Measurements from ENCODE around the gene ARHGEF18. TPM values are rescaled to one million over a fixed set of nuclear protein-coding genes. Genes with fewer than 3 reads are reported as not detected.

Gene ARHGEF18
- total and polyA plus RNA-seq, 2 of the 13 experiments (the other 11 are each of a cell fraction or from before 2014, with no cell fraction given) = 4.2 to 17.5 TPM

- TF ChIP-seq, protein P1, sequence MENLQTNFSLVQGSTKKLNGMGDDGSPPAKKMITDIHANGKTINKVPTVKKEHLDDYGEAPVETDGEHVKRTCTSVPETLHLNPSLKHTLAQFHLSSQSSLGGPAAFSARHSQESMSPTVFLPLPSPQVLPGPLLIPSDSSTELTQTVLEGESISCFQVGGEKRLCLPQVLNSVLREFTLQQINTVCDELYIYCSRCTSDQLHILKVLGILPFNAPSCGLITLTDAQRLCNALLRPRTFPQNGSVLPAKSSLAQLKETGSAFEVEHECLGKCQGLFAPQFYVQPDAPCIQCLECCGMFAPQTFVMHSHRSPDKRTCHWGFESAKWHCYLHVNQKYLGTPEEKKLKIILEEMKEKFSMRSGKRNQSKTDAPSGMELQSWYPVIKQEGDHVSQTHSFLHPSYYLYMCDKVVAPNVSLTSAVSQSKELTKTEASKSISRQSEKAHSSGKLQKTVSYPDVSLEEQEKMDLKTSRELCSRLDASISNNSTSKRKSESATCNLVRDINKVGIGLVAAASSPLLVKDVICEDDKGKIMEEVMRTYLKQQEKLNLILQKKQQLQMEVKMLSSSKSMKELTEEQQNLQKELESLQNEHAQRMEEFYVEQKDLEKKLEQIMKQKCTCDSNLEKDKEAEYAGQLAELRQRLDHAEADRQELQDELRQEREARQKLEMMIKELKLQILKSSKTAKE (CRISPR knock-in tag; IDR thresholded peaks at IDR 0.05; ENCODE audit: borderline replicate concordance) = no peak
- no peak for TF ChIP-seq ZNF552 (CRISPR knock-in tag; IDR thresholded peaks at IDR 0.05; ENCODE audit: borderline replicate concordance)
- peak; percentile 27; the same call in 1 of the 2 replicates for TF ChIP-seq DZIP1 (CRISPR knock-in tag; IDR thresholded peaks at IDR 0.05)
- TF ChIP-seq, protein P2, sequence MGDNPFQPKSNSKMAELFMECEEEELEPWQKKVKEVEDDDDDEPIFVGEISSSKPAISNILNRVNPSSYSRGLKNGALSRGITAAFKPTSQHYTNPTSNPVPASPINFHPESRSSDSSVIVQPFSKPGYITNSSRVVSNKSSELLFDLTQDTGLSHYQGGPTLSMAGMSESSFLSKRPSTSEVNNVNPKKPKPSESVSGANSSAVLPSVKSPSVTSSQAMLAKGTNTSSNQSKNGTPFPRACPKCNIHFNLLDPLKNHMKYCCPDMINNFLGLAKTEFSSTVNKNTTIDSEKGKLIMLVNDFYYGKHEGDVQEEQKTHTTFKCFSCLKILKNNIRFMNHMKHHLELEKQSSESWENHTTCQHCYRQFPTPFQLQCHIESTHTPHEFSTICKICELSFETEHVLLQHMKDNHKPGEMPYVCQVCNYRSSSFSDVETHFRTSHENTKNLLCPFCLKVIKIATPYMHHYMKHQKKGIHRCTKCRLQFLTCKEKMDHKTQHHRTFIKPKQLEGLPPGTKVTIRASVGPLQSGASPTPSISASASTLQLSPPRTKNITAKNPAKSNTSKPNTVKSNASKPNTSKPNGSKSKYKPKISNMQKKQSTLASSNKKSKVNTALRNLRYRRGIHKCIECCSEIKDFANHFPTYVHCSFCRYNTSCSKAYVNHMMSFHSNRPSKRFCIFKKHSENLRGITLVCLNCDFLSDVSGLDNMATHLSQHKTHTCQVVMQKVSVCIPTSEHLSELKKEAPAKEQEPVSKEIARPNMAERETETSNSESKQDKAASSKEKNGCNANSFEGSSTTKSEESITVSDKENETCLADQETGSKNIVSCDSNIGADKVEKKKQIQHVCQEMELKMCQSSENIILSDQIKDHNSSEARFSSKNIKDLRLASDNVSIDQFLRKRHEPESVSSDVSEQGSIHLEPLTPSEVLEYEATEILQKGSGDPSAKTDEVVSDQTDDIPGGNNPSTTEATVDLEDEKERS (CRISPR knock-in tag; IDR thresholded peaks at IDR 0.05) = no peak
- TF ChIP-seq KAT7 (CRISPR knock-in tag; IDR thresholded peaks at IDR 0.05; ENCODE audit: borderline replicate concordance) = no peak
- no peak for TF ChIP-seq FOXA1 (IDR thresholded peaks at IDR 0.05)
- TF ChIP-seq FOXA1 (CRISPR knock-in tag; IDR thresholded peaks at IDR 0.05) = no peak
- TF ChIP-seq ZNF264 (CRISPR knock-in tag; IDR thresholded peaks at IDR 0.05) = no peak
- TF ChIP-seq NFKBIZ (CRISPR knock-in tag; IDR thresholded peaks at IDR 0.05) = no peak
- TF ChIP-seq, protein P3, sequence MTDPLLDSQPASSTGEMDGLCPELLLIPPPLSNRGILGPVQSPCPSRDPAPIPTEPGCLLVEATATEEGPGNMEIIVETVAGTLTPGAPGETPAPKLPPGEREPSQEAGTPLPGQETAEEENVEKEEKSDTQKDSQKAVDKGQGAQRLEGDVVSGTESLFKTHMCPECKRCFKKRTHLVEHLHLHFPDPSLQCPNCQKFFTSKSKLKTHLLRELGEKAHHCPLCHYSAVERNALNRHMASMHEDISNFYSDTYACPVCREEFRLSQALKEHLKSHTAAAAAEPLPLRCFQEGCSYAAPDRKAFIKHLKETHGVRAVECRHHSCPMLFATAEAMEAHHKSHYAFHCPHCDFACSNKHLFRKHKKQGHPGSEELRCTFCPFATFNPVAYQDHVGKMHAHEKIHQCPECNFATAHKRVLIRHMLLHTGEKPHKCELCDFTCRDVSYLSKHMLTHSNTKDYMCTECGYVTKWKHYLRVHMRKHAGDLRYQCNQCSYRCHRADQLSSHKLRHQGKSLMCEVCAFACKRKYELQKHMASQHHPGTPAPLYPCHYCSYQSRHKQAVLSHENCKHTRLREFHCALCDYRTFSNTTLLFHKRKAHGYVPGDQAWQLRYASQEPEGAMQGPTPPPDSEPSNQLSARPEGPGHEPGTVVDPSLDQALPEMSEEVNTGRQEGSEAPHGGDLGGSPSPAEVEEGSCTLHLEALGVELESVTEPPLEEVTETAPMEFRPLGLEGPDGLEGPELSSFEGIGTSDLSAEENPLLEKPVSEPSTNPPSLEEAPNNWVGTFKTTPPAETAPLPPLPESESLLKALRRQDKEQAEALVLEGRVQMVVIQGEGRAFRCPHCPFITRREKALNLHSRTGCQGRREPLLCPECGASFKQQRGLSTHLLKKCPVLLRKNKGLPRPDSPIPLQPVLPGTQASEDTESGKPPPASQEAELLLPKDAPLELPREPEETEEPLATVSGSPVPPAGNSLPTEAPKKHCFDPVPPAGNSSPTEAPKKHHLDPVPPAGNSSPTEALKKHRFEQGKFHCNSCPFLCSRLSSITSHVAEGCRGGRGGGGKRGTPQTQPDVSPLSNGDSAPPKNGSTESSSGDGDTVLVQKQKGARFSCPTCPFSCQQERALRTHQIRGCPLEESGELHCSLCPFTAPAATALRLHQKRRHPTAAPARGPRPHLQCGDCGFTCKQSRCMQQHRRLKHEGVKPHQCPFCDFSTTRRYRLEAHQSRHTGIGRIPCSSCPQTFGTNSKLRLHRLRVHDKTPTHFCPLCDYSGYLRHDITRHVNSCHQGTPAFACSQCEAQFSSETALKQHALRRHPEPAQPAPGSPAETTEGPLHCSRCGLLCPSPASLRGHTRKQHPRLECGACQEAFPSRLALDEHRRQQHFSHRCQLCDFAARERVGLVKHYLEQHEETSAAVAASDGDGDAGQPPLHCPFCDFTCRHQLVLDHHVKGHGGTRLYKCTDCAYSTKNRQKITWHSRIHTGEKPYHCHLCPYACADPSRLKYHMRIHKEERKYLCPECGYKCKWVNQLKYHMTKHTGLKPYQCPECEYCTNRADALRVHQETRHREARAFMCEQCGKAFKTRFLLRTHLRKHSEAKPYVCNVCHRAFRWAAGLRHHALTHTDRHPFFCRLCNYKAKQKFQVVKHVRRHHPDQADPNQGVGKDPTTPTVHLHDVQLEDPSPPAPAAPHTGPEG (CRISPR knock-in tag; IDR thresholded peaks at IDR 0.05) = no peak
- no peak for TF ChIP-seq ZNF121 (CRISPR knock-in tag; IDR thresholded peaks at IDR 0.05)
- TF ChIP-seq, protein P4, sequence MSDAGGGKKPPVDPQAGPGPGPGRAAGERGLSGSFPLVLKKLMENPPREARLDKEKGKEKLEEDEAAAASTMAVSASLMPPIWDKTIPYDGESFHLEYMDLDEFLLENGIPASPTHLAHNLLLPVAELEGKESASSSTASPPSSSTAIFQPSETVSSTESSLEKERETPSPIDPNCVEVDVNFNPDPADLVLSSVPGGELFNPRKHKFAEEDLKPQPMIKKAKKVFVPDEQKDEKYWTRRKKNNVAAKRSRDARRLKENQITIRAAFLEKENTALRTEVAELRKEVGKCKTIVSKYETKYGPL (CRISPR knock-in tag; IDR thresholded peaks at IDR 0.05) = no peak
- no peak for TF ChIP-seq NRL (CRISPR knock-in tag; IDR thresholded peaks at IDR 0.05; ENCODE audit: borderline replicate concordance)
- TF ChIP-seq ZC3H13 (CRISPR knock-in tag; IDR thresholded peaks at IDR 0.05) = no peak
These were observed 2.2 kb upstream of the ARHGEF18 start (continued) for GRCh38 chr19:7346488-7346971.

Data from HepG2 (cell line).